SH-SY5Y (cell line): ENCODE results near the gene SLC52A1.

Source experiments
- GATA2 ChIP-seq: IDR thresholded peaks from 2 replicates; pipeline ENCODE4 v1.6.1; 2011; ENCODE audit warnings: mild to moderate bottlenecking, low read depth, low read length
- GATA3 ChIP-seq: IDR thresholded peaks from 2 replicates; pipeline ENCODE4 v1.6.1; 2011; ENCODE audit warnings: low read depth, mild to moderate bottlenecking, low read length, moderate library complexity

Gene SLC52A1

DNA sequence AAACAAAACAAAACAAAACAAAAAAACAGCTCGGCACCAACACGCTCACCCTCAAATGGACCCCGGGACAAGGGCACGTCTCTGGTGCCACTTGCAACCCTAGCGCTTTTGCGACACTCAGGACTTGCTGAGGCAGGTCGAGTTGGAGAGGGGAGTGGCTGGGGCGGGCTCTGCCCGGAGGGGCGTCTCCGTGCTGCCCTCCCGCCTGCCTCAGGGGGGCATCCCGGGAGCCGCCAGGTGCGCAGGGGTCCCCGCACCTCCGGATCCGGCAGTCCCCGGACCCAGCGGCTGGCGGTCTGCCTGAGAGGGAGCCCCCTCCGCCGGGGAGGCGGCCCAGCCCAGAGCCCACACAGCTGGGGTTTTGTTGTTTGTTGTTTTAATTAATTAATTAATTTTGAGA lies at the start of gene SLC52A1:
SLC52A1 (minus strand) TSS at position 112 of the 400 bp plus-strand sequence. CDS start 820 bp downstream, outside the sequence.
- TF ChIP-seq GATA2 (no peak), GATA3 (no peak)

DNA sequence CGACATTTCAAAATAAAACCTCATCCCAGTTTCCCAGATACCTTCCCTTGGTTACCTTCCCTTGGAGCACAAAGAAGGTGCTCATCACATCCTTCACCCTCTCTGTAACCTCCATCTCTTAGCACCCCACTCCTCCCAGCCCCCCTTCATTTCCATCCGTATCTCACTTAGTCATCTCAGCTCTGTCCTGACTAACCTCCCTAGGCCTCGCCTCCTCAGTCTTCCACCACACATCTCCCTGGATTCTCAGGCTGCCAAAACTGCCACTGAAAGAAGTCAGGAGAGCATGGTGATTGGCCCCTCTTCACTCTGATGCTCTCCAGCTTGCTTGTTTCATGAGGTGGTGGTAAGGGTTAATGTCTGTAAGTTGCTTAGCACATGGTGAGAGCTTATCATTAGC lies 45.4 kb upstream of the SLC52A1 start:
- no peak for TF ChIP-seq GATA2
- no peak for TF ChIP-seq GATA3

- TF ChIP-seq GATA2 (no peak), GATA3 (no peak)
These were observed 43.1 kb upstream of the SLC52A1 start, which contains the start of gene ZFP3 for GRCh38 chr17:5078106-5079028. Gene ZFP3 (plus strand): TSS chr17:5078467. CDS start chr17:5091505, 13,038 bp downstream.

DNA sequence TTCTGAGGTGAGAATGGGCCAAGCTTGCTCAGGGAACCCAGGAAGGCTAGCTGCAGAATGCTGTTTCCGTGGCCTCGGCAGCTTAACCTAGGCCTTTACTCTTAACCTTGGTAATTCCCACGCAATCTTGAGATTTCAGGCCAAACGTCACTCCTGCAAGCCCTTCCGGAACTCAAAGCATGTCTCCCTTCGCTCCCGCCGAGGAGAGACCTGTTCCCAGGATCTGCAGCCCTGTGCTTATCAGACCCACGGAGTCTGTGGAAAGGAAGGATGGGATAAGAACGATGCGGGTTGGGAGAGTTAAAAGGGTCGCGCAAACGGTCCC lies 42.5 kb upstream of the SLC52A1 start:
- TF ChIP-seq GATA2 (no peak), GATA3 (no peak)

DNA sequence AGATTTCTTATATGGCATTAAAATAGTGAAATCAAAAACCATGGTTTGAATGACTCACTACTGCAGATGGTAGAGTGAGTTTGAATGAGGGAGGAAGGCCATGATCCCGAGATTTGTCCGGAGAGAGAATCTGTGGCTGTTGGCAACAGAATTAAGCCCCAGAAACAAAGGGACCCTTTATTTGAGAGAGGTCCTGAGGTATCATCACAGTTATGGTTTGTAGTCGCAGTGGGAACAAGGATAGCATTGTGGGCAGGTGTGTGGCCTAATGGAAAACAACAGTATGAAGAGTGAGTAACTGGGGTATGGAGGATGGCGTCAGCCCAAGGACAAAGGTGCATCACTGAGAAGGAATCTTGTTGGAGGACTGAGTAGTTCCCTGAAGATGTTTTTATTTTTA lies 34.5 kb upstream of the SLC52A1 start:
- TF ChIP-seq GATA2 (no peak), GATA3 (no peak)

DNA sequence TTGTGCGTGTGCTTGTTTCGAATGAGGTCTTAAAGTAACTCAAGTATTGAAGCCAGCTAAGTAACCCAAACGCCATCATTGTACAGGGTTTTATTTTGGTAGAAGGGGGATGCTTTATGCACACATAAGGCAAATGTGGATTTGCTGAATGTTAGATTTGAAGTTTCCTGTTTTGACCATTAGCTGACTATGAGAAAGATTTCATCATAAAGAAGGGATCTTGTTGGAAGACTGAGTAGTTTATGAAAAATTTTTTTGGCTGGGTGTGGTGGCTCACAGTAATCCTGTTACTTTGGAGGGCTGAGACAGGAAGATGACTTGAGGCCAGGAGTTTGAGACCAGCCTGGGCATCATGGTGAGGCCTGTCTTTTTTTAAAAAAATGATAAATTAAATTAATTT lies 33.0 kb upstream of the SLC52A1 start:
- TF ChIP-seq GATA2 (no peak), GATA3 (no peak)

GRCh38 chr17:5065227-5065744 lies 30.1 kb upstream of the SLC52A1 start:
- no peak for TF ChIP-seq GATA2
- TF ChIP-seq GATA3, result no peak

DNA sequence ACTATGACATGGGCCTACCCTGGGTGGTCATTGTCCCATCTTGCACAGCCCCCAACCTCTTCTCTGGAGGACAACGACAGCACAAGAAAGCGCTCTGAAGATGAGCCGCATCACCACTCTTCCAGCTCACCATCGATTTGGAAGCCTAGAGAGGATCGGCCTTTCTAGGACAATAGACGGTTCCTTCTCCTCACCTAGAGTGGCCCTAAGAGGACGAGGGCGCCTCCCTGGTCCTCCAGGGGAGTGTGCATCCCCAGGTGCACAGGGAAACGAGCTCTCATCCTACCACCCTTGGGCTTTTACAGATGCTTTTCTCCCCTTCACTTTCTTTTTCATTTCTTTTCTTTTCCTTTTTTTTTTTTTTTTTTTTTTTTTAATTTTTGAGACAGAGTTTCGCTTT lies 20.3 kb upstream of the SLC52A1 start:
- TF ChIP-seq GATA3 (no peak), GATA2 (no peak)

DNA sequence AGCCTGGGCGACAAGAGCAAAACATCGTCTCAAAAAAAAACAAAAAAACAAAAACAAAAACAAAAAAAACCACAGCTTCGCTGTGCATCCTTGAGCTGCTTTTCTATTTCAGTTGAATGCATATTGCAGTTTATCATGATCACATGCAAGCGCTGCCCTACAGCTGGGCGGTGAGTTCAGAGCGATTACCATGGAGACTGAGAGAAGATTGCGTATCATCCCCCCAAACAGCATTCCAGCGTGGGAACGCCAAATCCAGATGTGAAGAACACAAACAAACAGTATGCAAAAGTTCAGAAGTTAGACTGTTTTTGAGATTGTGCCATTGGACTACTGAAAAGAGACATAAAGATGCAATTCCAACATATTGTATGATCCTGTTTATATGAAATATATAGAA lies 15.1 kb upstream of the SLC52A1 start:
- no peak for TF ChIP-seq GATA2
- TF ChIP-seq GATA3, result no peak

- TF ChIP-seq GATA3 (no peak), GATA2 (no peak)
These were observed 14.2 kb upstream of the SLC52A1 start for GRCh38 chr17:5049314-5049841.

DNA sequence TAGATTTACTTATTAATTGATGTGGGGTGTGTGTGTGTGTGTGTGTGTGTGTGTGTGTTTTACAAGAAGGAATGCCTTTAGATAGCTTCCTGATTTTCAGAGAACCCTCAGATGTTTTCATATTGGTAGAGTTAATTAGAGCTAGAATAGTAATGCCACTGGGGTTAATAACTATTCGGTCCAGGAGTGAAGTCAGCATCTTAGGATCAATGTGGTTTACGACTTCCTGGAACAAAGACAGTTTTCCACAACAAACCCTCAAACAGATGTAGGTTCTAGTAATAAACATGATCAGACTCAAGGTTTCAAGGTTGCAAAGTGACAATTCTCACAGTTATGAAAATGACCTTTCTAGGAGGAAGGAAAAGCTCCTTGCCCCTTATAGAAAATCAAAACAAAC lies 12.2 kb upstream of the SLC52A1 start:
- no peak for TF ChIP-seq GATA3
- no peak for TF ChIP-seq GATA2

- no peak for TF ChIP-seq GATA3
- TF ChIP-seq GATA2, result no peak
These were observed 10.3 kb upstream of the SLC52A1 start for GRCh38 chr17:5045496-5045895.

DNA sequence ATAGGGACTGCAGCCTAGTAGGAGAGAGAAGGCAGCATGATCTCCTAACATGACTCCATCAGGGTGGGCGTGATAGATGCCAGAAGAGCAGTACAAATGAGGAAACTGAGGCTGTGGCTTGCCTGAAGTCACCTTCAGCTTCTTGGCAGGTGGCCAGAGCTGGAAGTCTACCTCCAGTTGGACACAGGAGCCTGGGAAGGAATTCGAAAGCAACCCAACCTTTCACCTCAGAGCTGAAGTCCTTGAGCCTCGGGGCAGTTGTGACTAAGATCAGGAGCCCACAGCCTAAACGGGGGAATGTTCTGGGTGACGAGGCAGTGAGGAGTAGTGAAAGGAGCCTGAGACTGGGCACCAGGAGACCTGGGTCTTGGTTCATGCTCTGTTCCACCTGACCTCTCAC lies 9.4 kb upstream of the SLC52A1 start:
- no peak for TF ChIP-seq GATA3
- no peak for TF ChIP-seq GATA2

- TF ChIP-seq GATA3, result no peak
- no peak for TF ChIP-seq GATA2
These were observed 8.3 kb upstream of the SLC52A1 start for GRCh38 chr17:5043524-5043923.
